GM18520 (cell line): ENCODE measurements around the gene OR5W2.
"Not testable (repeated sequence)": the region's sequence is repeated elsewhere in the genome, so short reads cannot be mapped to it uniquely, and the experiment has no call there.

Experiments used
- ATAC-seq: cut with Tn5 transposase; IDR thresholded peaks from one replicate; pipeline ENCODE4 v1.9.1; 2021; ENCODE audit not compliant: unreplicated experiment

The OR5W2 gene

DNA sequence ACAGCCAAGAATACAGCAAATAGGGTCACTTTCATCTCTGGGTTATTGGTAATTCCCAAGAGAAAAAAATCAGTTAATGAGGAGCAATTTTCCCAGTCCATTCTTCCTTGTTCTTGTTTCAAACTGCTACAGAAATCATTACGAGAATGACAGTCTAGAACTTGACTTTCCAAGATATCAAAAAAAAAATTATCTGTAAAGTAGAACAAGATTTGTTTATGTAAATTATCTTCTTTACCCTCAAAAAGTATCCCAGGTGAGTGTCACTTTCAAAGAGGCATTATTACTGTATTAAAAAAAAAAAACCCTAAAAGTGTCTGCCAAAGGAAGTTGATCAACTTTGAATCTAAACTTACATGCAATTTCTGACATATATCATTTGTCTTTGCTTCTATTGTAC, at the start of gene OR5W2:
Gene OR5W2 (minus strand): TSS at position 101 of the 400 bp plus-strand sequence. CDS start 0 bp downstream, at position 101.
- ATAC-seq: no peak

DNA sequence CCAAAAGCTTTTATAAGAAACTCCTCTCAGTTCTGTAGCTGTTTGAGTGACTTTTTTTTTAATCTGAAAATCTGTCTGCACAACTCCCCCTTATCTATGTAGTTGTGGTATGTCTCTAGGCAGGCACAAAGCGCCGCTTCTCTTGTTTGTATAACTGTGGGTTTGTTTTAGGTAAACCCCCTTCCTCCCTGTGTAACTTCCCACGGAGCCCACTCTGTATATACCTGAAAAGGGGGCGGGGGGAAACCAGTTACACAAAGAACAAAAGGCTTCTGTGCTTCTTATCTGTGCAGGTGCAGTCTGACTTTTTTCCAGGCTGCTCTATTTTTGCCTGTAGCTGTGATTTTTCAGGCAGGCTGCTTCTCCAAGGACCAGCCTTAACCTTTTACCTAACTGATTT, 42.1 kb upstream of the OR5W2 start:
- no peak for ATAC-seq

DNA sequence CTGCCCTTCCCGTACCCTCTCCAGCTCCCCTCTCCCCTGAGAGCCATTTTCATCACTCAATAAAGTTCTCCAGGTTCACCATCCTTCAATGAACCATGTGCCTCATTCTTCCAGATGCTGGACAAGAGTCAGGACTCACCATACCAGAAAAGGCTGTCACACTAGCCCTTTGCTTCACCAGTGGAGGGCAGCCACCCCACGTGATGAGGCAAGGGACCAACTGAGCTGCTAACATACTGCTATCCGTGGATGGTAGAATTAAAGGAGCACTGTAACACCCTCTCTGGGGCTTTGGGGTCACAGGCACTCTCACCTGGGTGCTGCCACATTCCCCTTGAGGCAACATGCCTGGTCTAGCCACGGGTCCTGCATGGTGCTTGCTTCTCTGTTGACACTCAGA, 34.9 kb upstream of the OR5W2 start:
- no peak for ATAC-seq

DNA sequence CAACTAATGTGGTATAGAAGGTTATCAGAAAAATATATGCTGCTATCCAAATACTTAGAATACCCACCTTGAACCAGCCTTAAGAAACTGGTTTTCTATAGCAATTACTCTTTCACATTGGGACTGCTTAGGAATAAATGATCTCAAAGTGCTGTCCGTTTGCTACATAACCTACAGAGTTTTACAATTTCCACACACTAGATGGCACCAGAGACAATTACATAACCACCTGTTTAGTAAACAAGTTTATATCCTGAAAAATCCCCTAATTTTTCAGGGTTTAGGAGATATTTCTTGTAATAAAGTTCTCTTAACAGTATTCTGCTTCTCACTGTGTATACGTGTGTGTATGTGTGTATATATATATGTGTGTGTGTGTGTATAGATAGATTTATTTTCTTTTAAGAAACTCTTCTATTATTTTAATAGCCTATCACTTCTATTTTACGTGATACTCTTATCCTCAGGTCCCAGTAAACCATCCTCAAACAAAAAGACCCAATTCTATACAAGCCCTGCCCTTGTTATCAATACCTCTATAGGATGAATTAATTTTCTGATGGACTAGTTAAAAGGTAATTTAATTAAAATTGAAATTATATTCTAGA, 28.5 kb upstream of the OR5W2 start:
- ATAC-seq: no peak

DNA sequence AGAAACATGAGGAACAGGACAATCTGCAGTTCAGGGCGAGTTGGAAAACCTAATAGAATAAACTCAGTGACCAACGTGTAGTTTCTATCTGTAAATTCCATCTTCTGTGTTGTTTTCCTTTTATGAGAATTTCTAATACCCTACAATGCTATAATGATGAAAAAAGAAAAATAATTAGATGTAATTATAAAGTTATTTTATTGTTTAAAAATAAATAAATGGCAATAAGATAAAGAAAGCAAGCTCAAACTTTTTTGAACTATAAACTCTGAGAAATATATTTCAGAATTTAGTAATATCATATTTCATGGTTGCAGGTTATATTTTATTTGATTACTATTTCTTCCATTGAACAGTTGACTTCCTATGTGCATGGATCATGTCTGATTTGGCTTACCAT, 21.9 kb upstream of the OR5W2 start, which contains the start of gene OR5I1:
Gene OR5I1 (minus strand): TSS at position 101 of the 400 bp plus-strand sequence. CDS start 0 bp downstream, at position 101.
- no peak for ATAC-seq

DNA sequence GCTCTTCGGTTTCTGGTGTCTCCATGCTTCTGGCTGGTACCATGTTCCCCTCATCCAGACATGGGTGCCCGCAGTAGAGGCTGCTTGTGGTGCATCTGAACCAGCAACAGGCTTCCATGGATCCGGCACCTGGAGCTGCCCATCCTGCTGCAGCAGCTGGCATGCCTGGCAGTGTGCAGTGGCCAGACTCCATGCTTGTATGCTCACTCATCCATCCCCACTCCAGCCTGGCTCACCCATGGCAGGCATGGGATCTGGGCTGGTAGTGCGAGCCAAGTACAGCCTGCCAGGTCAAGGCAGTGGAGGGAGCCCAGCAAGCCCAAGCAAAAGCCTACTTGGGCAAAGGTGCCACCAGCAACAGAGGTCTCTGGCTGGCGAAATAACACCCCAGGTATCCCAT, 6.2 kb upstream of the OR5W2 start:
- no peak for ATAC-seq

DNA sequence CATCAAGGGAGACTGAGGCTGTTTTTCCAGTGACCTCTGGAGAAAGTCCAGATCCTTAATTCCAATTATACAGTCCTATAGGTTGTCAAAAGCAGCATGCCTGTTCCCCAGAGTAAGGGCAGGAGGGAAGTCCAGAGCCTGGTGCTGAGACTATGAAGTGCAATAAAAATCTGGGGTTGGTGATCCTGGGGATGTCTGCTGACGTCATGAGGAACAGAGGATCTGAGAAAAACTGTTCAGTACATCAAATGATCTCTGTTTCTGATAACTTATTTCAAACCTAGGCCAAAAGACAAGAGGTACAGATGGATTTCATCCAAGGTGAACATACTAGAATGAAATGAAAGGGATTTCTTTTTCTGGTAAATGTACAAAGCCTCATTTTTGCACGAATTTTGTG, 12.1 kb downstream of the OR5W2 start:
- ATAC-seq: no peak

DNA sequence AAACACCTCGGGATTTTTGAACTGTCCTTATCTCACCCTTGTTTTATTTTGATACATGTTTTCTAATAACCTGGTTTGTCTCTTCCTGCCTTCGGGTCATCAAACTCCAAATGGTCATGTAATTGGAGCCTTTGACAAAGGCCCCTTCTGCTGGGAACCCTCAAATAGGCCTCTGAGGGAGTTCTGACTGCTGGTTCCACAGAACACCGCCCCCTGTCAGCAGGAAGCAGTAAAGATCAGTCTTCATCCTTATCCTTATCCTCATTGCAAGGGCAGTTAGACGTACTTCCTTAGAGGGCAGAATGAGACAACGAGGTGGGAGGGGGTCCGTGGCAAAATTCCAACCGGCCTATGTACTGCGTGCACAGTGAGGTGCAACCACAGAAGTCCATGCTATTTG, 19.2 kb downstream of the OR5W2 start:
- no peak for ATAC-seq

DNA sequence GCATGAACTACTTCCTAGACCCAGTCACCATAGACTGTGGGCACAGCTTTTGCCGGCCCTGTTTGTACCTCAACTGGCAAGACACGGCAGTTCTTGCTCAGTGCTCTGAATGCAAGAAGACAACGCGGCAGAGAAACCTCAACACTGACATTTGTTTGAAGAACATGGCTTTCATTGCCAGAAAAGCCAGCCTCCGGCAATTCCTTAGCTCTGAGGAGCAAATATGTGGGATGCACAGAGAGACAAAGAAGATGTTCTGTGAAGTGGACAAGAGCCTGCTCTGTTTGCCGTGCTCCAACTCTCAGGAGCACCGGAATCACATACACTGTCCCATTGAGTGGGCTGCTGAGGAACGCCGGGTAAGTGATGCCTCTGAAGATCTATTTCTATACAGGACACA, 28.9 kb downstream of the OR5W2 start:
- ATAC-seq: not testable (repeated sequence)

DNA sequence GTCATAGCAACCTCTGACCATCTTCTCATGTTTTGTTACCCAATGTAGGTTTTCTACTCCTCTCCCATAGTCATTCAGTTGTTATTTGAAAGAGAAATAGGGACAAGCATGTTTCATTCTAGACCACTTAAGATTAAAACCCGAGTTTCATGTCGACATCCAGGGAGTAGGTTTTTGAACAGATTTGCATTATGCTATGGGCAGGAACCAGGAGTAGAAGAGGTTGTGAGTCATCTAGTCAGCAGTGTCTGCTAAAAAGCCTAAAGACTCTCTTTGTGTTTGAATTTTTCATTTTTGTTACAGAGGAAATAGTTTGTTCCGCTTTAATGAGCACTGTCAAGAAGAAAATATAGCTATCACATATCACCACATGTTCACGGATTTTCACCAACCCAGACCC, 29.4 kb downstream of the OR5W2 start:
- ATAC-seq: not testable (repeated sequence)

DNA sequence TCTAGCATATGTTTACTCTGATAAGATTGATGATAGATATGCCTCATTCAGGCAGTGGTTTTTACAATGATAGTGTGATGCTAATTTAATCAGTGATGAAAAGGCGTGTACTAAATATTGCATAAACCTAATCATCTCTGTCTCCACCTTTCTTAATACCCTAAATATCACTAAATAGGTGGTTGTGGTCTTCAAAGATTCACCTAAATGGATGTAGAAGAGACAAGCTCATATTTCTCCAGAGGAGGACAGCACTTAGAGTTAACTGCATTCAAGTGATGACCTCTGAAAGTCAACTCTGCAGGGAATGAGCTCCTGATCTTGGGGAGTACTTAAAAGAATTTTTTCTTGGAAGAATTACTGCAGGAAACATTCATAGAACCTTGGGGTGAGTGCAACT, 31.4 kb downstream of the OR5W2 start, which contains the start of gene TRIM51:
Gene TRIM51 (plus strand): TSS at position 301 of the 400 bp plus-strand sequence. CDS start 2,132 bp downstream, outside the sequence.
- ATAC-seq: not testable (repeated sequence)

DNA sequence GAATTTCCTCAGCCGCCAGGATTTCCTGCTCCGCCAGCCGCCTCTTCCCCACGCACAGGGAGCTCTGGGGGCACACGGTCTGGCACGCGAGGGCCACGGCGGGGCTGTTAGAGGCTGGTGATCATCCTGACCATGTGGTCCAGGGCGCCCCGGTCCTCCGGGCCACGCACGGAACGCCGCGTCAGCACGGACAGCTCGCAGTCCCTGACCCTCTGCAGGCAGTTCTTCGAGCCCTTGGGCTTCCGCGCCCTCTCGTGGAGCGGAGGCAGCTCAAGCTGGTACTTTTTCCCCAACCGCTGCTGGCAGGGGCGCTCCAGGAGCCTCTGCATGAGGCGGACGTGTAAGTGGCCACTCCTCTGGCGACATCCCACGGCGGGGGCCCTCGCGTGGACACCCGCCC, 41.2 kb downstream of the OR5W2 start:
- ATAC-seq: not testable (repeated sequence)

DNA sequence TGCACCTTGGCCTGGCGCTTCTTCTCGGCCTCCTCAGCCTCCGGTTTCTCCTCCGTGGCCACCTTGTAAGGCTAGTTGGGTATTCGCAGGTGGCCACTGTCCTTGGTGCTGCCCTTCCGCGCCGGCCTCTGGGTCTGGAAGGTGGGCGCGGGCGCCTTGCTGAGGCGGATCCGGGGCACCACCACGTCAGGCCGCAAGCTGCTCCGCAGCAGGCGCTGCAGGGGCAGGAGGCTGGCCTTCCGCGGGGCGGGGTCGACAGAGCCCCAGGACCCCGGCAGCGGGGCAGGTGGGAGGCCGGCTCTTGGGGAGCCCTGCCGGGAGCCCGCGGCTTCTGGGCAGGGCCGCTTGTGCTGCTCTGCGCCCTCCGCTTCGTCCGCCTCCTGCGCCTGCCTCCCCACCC, 41.7 kb downstream of the OR5W2 start:
- ATAC-seq: not testable (repeated sequence)

DNA sequence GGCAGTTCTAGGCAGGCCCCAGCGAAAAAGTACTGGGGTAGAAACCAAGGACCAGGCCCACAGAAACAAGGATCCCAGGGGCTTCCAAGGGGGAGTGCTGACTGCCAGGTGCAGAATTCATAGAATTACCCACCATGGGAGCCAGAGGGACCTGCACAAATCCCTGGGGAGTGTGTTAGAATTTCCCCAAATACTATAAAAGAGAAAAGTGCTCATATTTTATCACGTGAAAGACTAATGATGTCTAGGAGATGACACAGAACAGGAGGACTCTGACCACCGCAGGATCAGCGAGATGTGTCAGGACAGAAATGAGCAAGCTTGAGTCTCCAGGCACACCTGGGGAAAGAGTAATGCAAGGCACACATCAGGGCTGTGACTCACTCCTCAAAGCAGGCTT, 47.0 kb downstream of the OR5W2 start:
- ATAC-seq: not testable (repeated sequence)
